Kidney epithelial cell (primary cell): ENCODE results near the gene GSTM1. TPM values are rescaled to one million over a fixed set of nuclear protein-coding genes. Genes with fewer than 3 reads are reported as not detected.

Experiments used
- DNase-seq: peaks from one replicate; pipeline ENCODE4 v3.0.0-alpha.2; 2010; ENCODE audit warnings: low read depth
- H3K27me3 ChIP-seq: 2 replicates; pipeline ENCODE4 v1.6.0; 2011; ENCODE audit warnings: low read length; ENCODE audit not compliant: control insufficient read depth, insufficient read depth
- H3K36me3 ChIP-seq: 2 replicates; pipeline ENCODE4 v1.5.1; 2011; ENCODE audit warnings: low read length; ENCODE audit not compliant: control insufficient read depth, insufficient read depth
- H3K4me3 ChIP-seq: 2 replicates; pipeline ENCODE4 v1.5.1; 2011; ENCODE audit warnings: low read depth, mild to moderate bottlenecking, control low read depth, low read length
- CTCF ChIP-seq: IDR thresholded peaks from 2 replicates; pipeline ENCODE4 v1.5.1; 2011; ENCODE audit warnings: mild to moderate bottlenecking, moderate library complexity, low read length, control low read depth, inconsistent platforms; ENCODE audit not compliant: insufficient read depth, poor library complexity, severe bottlenecking
- total RNA-seq: library from RNA; depleted of rRNA; stranded (reverse); fragments of >200 nt; gene quantifications from 2 replicates; pipeline ENCODE4 v1.2.3, GENCODE V29; 2015

GSTM1 gene
- total RNA-seq: 9.7 and 16.3 TPM in 2 replicates

- peak; percentile 61 for TF ChIP-seq CTCF
- no peak for DNase-seq
- peak within 1 kb of the TSS; percentile 53 for H3K4me3 ChIP-seq
- no peaks in the 10 kb centered on the region for H3K36me3 ChIP-seq
- no peaks in the 10 kb centered on the region for H3K27me3 ChIP-seq
Observed at GRCh38 chr1:109687641-109688499, at the start of gene GSTM1. Gene GSTM1 (plus strand): TSS chr1:109687817. CDS start chr1:109687874, 57 bp downstream.

- Histone ChIP-seq H3K36me3 (no peaks in the 10 kb centered on the region), H3K27me3 (no peaks in the 10 kb centered on the region), H3K4me3 (no peak overlapping the region)
- no peak for TF ChIP-seq CTCF
- DNase-seq: no peak
Observed at GRCh38 chr1:109639063-109639840, 48.4 kb upstream of the GSTM1 start.

- Histone ChIP-seq H3K36me3 (no peaks in the 10 kb centered on the region), H3K27me3 (no peaks in the 10 kb centered on the region), H3K4me3 (no peak overlapping the region)
- no peak for DNase-seq
- TF ChIP-seq CTCF: no peak
Observed at GRCh38 chr1:109639841-109640184, 47.8 kb upstream of the GSTM1 start.

GRCh38 chr1:109640285-109640865 lies 47.2 kb upstream of the GSTM1 start:
- H3K4me3 ChIP-seq: no peak overlapping the region
- no peak for DNase-seq
- peak; percentile 92 for TF ChIP-seq CTCF
- H3K27me3 ChIP-seq: no peaks in the 10 kb centered on the region
- H3K36me3 ChIP-seq: no peaks in the 10 kb centered on the region

GRCh38 chr1:109641078-109641740 lies 46.4 kb upstream of the GSTM1 start:
- no peaks in the 10 kb centered on the region for H3K27me3 ChIP-seq
- H3K36me3 ChIP-seq: no peaks in the 10 kb centered on the region
- TF ChIP-seq CTCF: no peak
- DNase-seq: no peak
- H3K4me3 ChIP-seq: no peak overlapping the region
